ENCODE results near the gene YWHAB.
"Not testable (repeated sequence)": the region's sequence is repeated elsewhere in the genome, so short reads cannot be mapped to it uniquely, and the experiment has no call there.

The YWHAB gene

DNA sequence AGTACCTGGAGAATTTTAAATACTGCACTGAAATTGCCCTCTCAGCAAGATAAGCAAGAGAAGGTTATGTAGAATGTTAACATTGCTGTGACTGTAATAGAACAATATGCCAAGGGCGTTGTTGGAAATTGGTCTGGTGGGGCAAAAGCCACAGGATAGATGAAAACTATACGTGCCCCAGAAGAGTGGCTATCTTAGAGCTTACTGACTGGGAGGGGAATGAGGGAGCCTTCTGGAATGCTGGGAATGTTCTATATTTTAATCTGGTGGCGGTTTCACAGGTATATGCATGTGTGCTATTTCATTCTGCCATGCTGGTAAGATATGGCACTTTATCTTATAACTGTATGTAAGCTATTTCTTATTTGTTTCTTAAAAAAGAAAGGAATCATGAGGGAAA lies 35.2 kb upstream of the YWHAB start:
- WGBS, 2 experiments (ENCODE audit: insufficient coverage in 2 of 2) = 75 to 91% methylated on average over 2 to 3 of the region's 3 CpGs
- H3K4me3 ChIP-seq (ENCODE audit: extremely low read depth, insufficient read depth, low read length, poor library complexity, severe bottlenecking) = no peak overlapping the region
- H3K4me1 ChIP-seq (ENCODE audit: control insufficient read depth, insufficient read depth, low read length, poor library complexity, severe bottlenecking) = no peaks in the 10 kb centered on the region
- H3K36me3 ChIP-seq (ENCODE audit: control insufficient read depth, insufficient read depth, low read length) = no peaks in the 10 kb centered on the region
- H3K9me3 ChIP-seq (ENCODE audit: control insufficient read depth, low read length) = no peaks in the 10 kb centered on the region
- H3K27ac ChIP-seq (ENCODE audit: low read depth, low read length, severe bottlenecking) = no peak overlapping the region

DNA sequence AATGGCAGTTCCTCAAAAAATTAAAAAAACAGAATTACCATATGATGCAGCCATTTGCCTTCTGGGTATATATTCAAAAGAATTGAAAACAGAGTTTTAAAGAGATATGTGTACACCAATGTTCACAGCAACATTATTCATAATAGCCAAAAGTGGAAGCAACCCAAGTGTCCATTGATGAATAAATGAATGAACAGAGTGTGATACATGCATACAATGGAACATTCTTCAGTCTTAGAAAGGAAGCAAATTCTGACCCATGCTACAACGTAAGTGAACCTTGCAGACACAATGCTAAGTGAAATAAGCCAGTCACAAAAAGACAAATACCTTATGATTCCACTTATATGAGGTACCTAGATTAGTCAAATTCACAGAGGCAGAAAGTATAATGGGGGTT lies 34.7 kb upstream of the YWHAB start:
- no peak overlapping the region for H3K4me3 ChIP-seq (ENCODE audit: extremely low read depth, insufficient read depth, low read length, poor library complexity, severe bottlenecking)
- no peaks in the 10 kb centered on the region for H3K4me1 ChIP-seq (ENCODE audit: control insufficient read depth, insufficient read depth, low read length, poor library complexity, severe bottlenecking)
- no CpG with 5 or more reads among the region's 1 CpG for WGBS, 2 experiments (ENCODE audit: insufficient coverage in 2 of 2)
- no peaks in the 10 kb centered on the region for H3K36me3 ChIP-seq (ENCODE audit: control insufficient read depth, insufficient read depth, low read length)
- H3K9me3 ChIP-seq (ENCODE audit: control insufficient read depth, low read length) = no peaks in the 10 kb centered on the region
- H3K27ac ChIP-seq (ENCODE audit: low read depth, low read length, severe bottlenecking) = no peak overlapping the region

DNA sequence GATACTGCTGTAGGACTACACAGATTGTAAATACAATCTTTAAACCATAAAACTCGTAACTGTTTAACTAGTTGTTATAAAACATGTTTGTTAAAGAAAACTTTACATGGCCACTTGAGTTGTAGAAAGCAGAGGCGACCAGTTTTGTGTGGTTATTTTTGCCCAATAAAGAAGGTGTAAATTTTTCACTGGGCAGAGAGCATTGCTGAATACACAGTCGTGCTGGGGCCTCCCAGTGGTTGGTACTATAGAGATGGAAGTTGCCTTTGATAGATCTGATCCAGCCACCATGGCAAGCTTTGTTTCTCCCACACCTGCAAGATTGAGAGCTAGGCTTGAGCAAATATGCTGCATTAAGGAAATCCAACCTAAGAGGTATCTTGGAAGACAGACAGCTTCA lies 34.0 kb upstream of the YWHAB start:
- Histone ChIP-seq H3K9me3 (ENCODE audit: control insufficient read depth, low read length) (no peaks in the 10 kb centered on the region), H3K4me1 (ENCODE audit: control insufficient read depth, insufficient read depth, low read length, poor library complexity, severe bottlenecking) (no peaks in the 10 kb centered on the region), H3K36me3 (ENCODE audit: control insufficient read depth, insufficient read depth, low read length) (no peaks in the 10 kb centered on the region), H3K27ac (ENCODE audit: low read depth, low read length, severe bottlenecking) (no peak overlapping the region), H3K4me3 (ENCODE audit: extremely low read depth, insufficient read depth, low read length, poor library complexity, severe bottlenecking) (no peak overlapping the region)
- 57 to 72% methylated on average over 1 to 2 of the region's 3 CpGs for WGBS, 2 experiments (ENCODE audit: insufficient coverage in 2 of 2)

DNA sequence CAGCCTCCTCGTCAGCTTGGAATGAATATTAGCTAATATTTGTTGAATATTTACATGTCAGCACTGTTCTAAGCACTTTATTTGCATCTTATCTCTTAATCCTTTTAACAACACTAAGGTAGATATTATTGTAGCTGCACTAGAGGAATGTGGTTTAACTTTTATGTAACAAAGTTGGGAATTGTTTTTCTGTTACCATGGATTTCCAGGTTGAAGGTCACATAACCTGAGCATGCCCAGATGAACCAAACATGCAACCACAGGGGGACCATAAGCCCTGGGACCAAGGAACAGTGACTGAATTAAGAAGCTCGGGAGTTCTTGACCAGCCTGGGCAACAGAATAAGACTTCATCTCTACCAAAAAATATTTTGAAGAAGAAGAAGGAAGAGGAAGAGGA lies 29.1 kb upstream of the YWHAB start:
- H3K36me3 ChIP-seq (ENCODE audit: control insufficient read depth, insufficient read depth, low read length) = no peaks in the 10 kb centered on the region
- H3K4me1 ChIP-seq (ENCODE audit: control insufficient read depth, insufficient read depth, low read length, poor library complexity, severe bottlenecking) = peaks cover 2% of the 10 kb centered on the region
- H3K27ac ChIP-seq (ENCODE audit: low read depth, low read length, severe bottlenecking) = no peak overlapping the region
- no peaks in the 10 kb centered on the region for H3K9me3 ChIP-seq (ENCODE audit: control insufficient read depth, low read length)
- no peak overlapping the region for H3K4me3 ChIP-seq (ENCODE audit: extremely low read depth, insufficient read depth, low read length, poor library complexity, severe bottlenecking)
- WGBS, 2 experiments (ENCODE audit: insufficient coverage in 2 of 2) = no CpG with 5 or more reads among the region's 2 CpGs

DNA sequence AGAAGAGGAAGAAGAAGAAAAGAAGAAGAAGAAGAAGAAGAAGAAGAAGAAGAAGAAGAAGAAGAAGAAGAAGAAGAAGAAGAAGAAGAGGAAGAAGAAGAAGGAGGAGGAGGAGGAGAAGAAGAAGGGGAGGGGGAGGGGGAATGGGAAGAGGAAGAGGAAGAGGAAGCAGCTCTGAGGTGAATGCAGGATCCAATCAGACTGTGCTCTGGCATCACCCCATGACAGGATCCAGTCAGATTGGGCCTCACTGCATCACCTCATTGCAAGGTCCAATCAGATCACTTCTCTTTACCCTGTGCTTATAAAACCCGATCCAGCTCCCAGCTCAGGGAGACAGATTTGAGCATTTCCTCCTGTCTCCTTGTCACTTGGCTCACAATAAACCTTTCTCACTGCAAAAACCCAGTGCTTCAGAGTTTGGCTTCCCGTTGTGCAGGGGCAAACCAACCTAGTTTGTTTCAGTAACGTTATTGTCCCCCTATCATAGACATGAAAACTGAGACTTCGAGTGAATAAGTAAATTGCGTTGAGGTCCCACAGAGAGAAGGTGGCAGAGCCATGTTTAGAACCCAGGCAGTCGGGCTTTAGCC lies 28.6 kb upstream of the YWHAB start:
- peaks cover 5% of the 10 kb centered on the region for H3K4me1 ChIP-seq (ENCODE audit: control insufficient read depth, insufficient read depth, low read length, poor library complexity, severe bottlenecking)
- H3K27ac ChIP-seq (ENCODE audit: low read depth, low read length, severe bottlenecking) = no peak overlapping the region
- H3K9me3 ChIP-seq (ENCODE audit: control insufficient read depth, low read length) = no peaks in the 10 kb centered on the region
- 93 to 95% methylated on average over 6 of the region's 6 CpGs for WGBS, 2 experiments (ENCODE audit: insufficient coverage in 2 of 2)
- no peak overlapping the region for H3K4me3 ChIP-seq (ENCODE audit: extremely low read depth, insufficient read depth, low read length, poor library complexity, severe bottlenecking)
- no peaks in the 10 kb centered on the region for H3K36me3 ChIP-seq (ENCODE audit: control insufficient read depth, insufficient read depth, low read length)

DNA sequence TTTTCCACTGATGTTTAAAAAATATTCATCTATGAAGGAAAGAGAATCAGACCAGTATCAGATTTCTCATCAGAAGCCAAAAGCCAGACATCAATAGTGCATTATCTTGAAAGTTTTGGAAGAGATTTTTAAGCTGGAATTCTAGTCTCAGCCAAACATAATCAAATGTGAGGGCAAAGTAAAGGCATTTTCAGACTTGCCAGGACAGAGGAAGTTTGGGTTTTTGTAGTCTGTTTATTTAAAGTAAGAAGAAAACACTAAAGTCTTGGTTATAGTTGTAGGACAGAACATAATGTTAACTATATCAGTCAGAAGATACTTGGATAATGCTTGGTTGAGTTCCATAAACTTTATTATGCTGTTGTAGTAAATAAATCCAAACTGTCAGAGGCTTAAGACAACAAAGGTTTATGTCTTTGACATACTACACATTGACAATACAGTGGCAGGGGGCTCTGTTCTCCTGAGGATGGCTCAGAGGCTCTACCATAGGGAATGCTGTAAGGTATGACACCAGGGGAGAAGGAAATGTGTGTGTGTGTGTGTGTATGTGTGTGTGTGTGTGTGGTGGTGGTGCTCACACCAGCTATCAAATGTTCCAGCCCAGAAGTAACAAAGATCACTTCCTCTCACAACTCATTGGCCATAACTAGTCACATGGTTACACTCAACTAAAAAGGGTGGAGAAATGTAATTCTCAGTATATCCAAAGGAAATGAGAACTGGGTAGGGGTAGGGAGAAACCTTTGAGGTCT lies 26.7 kb upstream of the YWHAB start:
- no peaks in the 10 kb centered on the region for H3K36me3 ChIP-seq (ENCODE audit: control insufficient read depth, insufficient read depth, low read length)
- no peaks in the 10 kb centered on the region for H3K9me3 ChIP-seq (ENCODE audit: control insufficient read depth, low read length)
- H3K4me3 ChIP-seq (ENCODE audit: extremely low read depth, insufficient read depth, low read length, poor library complexity, severe bottlenecking) = no peak overlapping the region
- peaks cover 8% of the 10 kb centered on the region for H3K4me1 ChIP-seq (ENCODE audit: control insufficient read depth, insufficient read depth, low read length, poor library complexity, severe bottlenecking)
- no peak overlapping the region for H3K27ac ChIP-seq (ENCODE audit: low read depth, low read length, severe bottlenecking)

DNA sequence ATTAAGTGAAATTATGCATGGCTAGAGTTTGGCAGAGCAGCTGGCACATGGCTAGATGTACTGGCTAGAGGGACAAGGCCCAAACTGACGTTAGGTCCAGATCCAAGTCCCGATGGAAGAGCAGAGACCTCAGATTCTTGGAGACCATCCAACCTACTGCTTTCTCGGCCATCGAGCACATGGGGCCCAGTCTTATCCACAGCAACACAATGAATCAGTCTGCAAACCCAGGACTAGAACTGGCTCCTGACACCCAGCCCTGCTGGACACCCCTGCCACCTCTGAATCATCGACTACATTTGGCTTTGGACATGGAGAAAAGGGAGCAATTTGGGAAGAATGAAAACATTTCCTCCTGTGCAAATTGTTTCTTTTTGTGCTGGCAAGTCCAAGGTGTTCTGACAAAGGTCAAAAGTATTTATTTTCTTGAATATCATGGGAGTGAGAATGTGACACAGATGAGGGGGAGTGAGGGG lies 23.9 kb upstream of the YWHAB start:
- H3K36me3 ChIP-seq (ENCODE audit: control insufficient read depth, insufficient read depth, low read length) = no peaks in the 10 kb centered on the region
- H3K4me3 ChIP-seq (ENCODE audit: extremely low read depth, insufficient read depth, low read length, poor library complexity, severe bottlenecking) = no peak overlapping the region
- no peaks in the 10 kb centered on the region for H3K9me3 ChIP-seq (ENCODE audit: control insufficient read depth, low read length)
- no peak overlapping the region for H3K27ac ChIP-seq (ENCODE audit: low read depth, low read length, severe bottlenecking)
- H3K4me1 ChIP-seq (ENCODE audit: control insufficient read depth, insufficient read depth, low read length, poor library complexity, severe bottlenecking) = peaks cover 8% of the 10 kb centered on the region
- WGBS, 2 experiments (ENCODE audit: insufficient coverage in 2 of 2) = 88 to 95% methylated on average over 4 to 5 of the region's 5 CpGs

DNA sequence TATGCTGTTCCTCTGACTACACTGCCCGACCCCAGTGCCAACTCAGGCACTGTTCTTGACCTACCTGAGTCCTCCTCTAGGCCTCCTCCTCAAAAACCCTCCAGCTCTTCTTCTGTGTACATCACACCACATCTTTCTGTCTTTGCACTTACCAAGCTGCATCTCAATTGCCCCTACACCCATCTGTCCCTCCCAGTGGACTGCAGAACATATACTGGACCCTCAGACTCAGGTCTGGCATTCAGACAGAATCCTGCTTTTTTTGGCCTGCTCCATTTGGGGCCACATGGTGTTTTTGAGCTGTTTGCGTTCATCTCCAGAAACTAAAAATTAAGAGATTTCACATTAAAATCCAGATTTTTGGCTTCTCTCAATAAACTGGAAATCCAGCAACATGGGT lies 23.2 kb upstream of the YWHAB start:
- WGBS, 2 experiments (ENCODE audit: insufficient coverage in 2 of 2) = 65 to 81% methylated on average over 2 of the region's 2 CpGs
- Histone ChIP-seq H3K4me3 (ENCODE audit: extremely low read depth, insufficient read depth, low read length, poor library complexity, severe bottlenecking) (no peak overlapping the region), H3K4me1 (ENCODE audit: control insufficient read depth, insufficient read depth, low read length, poor library complexity, severe bottlenecking) (peaks cover 8% of the 10 kb centered on the region), H3K9me3 (ENCODE audit: control insufficient read depth, low read length) (no peaks in the 10 kb centered on the region), H3K27ac (ENCODE audit: low read depth, low read length, severe bottlenecking) (no peak overlapping the region), H3K36me3 (ENCODE audit: control insufficient read depth, insufficient read depth, low read length) (no peaks in the 10 kb centered on the region)

DNA sequence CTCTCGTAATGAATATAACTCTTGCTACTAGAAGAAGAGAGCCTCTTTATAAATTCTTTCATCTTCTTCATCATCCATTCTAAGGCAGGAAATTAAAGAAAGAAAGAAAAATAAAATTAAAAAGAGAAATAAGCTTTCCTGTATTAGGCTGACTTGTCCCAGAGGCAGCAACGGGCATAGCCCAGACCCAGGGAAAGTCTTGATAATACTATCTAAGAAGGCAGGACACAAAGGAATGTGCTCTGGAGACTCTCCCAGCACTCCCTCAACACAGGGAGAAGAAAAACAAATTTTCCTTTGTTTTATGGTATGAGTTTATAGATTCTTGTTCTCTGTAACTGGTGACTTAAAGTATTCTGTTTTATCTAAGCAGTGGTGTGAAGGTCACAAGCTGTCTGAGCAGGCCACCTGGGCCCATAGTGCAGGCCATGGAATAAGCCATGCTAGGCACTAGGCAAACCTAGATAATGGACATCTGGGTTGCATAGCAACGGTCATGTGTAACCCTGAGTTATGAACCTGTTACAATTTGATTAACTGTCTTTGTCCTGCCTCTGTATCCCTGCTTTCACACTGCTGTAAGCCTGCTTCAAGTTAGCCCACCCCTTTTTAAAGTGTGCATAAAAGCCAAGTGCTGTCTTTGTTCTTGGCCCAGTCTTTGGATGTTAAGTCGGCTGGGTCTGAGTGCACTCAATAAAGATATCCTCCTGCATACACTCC lies 22.0 kb upstream of the YWHAB start:
- WGBS, 2 experiments (ENCODE audit: insufficient coverage in 2 of 2) = 73 to 87% methylated on average over 3 of the region's 4 CpGs
- H3K9me3 ChIP-seq (ENCODE audit: control insufficient read depth, low read length); H3K4me3 ChIP-seq (ENCODE audit: extremely low read depth, insufficient read depth, low read length, poor library complexity, severe bottlenecking); H3K4me1 ChIP-seq (ENCODE audit: control insufficient read depth, insufficient read depth, low read length, poor library complexity, severe bottlenecking); H3K36me3 ChIP-seq (ENCODE audit: control insufficient read depth, insufficient read depth, low read length): not testable (repeated sequence)
- H3K27ac ChIP-seq (ENCODE audit: low read depth, low read length, severe bottlenecking) = peak overlapping the region; percentile 24

DNA sequence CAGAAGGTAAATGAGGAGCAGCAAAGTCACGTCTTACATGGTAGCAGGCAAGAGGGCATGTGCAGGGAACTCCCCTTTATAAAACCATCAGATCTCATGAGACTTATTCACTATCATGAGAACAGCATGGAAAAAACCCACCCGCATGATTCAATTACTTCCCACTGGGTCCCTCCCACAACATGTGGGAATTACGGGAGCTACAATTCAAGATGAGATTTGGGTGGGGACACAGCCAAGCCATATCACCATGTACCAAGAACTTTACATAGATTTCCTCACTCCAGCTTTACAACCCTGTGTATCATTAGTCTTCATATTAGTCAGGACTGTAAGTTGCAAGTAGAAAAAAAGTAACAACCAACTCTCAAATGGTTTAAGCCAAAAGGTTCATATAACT lies 21.0 kb upstream of the YWHAB start:
- not testable (repeated sequence) for H3K36me3 ChIP-seq (ENCODE audit: control insufficient read depth, insufficient read depth, low read length); H3K4me3 ChIP-seq (ENCODE audit: extremely low read depth, insufficient read depth, low read length, poor library complexity, severe bottlenecking); H3K27ac ChIP-seq (ENCODE audit: low read depth, low read length, severe bottlenecking); H3K4me1 ChIP-seq (ENCODE audit: control insufficient read depth, insufficient read depth, low read length, poor library complexity, severe bottlenecking); H3K9me3 ChIP-seq (ENCODE audit: control insufficient read depth, low read length)
- 80 to 100% methylated on average over 1 to 3 of the region's 3 CpGs for WGBS, 2 experiments (ENCODE audit: insufficient coverage in 2 of 2)
